Body of pancreas (tissue), 4 donors: ENCODE results near the gene HDGFL3.

Experiments
- POLR2A ChIP-seq, 3 donors: fragments of 450-650 bp; IDR thresholded peaks; one replicate each; pipeline ENCODE4 v1.6.1; 2016; ENCODE audit warnings: antibody characterized with exemption in 3 of 3, mild to moderate bottlenecking in 2 of 3
- TF ChIP-seq, protein P1 (sequence below), 7 experiments: fragments of 450-650 bp in 4 of 7; fragments of 200-600 bp in 3 of 7; sonication (generic) in 3 of 7; IDR thresholded peaks; one replicate each; pipeline ENCODE4 v1.5.1; 2016 to 2019; ENCODE audit warnings: antibody characterized with exemption in 7 of 7

GRCh38 chr15:83102346-83102745, 105.3 kb downstream of the HDGFL3 start:
- TF ChIP-seq, protein P1, sequence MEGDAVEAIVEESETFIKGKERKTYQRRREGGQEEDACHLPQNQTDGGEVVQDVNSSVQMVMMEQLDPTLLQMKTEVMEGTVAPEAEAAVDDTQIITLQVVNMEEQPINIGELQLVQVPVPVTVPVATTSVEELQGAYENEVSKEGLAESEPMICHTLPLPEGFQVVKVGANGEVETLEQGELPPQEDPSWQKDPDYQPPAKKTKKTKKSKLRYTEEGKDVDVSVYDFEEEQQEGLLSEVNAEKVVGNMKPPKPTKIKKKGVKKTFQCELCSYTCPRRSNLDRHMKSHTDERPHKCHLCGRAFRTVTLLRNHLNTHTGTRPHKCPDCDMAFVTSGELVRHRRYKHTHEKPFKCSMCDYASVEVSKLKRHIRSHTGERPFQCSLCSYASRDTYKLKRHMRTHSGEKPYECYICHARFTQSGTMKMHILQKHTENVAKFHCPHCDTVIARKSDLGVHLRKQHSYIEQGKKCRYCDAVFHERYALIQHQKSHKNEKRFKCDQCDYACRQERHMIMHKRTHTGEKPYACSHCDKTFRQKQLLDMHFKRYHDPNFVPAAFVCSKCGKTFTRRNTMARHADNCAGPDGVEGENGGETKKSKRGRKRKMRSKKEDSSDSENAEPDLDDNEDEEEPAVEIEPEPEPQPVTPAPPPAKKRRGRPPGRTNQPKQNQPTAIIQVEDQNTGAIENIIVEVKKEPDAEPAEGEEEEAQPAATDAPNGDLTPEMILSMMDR (IDR thresholded peaks at IDR 0.05): no peak
- TF ChIP-seq POLR2A (IDR thresholded peaks at IDR 0.05): no peak
